GM12878 (cell line): Measurements from ENCODE around the gene SCNN1A. TPM values are rescaled to one million over a fixed set of nuclear protein-coding genes. Genes with fewer than 3 reads are reported as not detected.

Experiments
- BMI1 ChIP-seq: fragments of 450-650 bp; IDR thresholded peaks from 2 replicates; pipeline ENCODE4 v1.6.1; 2016; ENCODE audit warnings: mild to moderate bottlenecking, moderate library complexity, borderline replicate concordance
- CREB1 ChIP-seq: IDR thresholded peaks from 2 replicates; pipeline ENCODE4 v1.6.1; 2012; ENCODE audit warnings: low read depth, mild to moderate bottlenecking, inconsistent platforms
- DPF2 ChIP-seq: fragments of 450-650 bp; IDR thresholded peaks from 2 replicates; pipeline ENCODE4 v1.6.1; 2017; ENCODE audit warnings: mild to moderate bottlenecking
- EP300 ChIP-seq, 2 experiments: fragments of 150-350 bp in 1 of 2; IDR thresholded peaks; 2 replicates each; pipeline ENCODE4 v1.6.1; 2011 to 2012; ENCODE audit warnings: low read depth in 2 of 2, low read length in 2 of 2, borderline replicate concordance in 1 of 2, improper control_type of control experiment in 1 of 2, inconsistent platforms in 1 of 2; ENCODE audit not compliant: control insufficient read depth in 1 of 2
- GATAD2B ChIP-seq: fragments of 450-650 bp; conservative IDR thresholded peaks from 2 replicates; pipeline ENCODE4 v1.6.1; 2017; ENCODE audit warnings: low read depth, mild to moderate bottlenecking, moderate library complexity
- MXI1 ChIP-seq: fragments of 150-350 bp; IDR thresholded peaks from 2 replicates; pipeline ENCODE4 v1.6.1; 2011; ENCODE audit warnings: low read depth, mild to moderate bottlenecking, inconsistent platforms, low read length, improper control_type of control experiment
- NFYB ChIP-seq: IDR thresholded peaks from 2 replicates; pipeline ENCODE4 v1.6.1; 2011; ENCODE audit warnings: low read depth, mild to moderate bottlenecking, low read length, improper control_type of control experiment, moderate library complexity; ENCODE audit not compliant: insufficient read depth
- PML ChIP-seq: IDR thresholded peaks from 2 replicates; pipeline ENCODE4 v1.6.1; 2012; ENCODE audit warnings: low read length, inconsistent platforms
- SIX5 ChIP-seq: IDR thresholded peaks from 2 replicates; pipeline ENCODE4 v1.6.1; 2011; ENCODE audit warnings: mild to moderate bottlenecking, low read depth, low read length, moderate library complexity; ENCODE audit not compliant: severe bottlenecking
- SMAD1 ChIP-seq: fragments of 450-650 bp; IDR thresholded peaks from 2 replicates; pipeline ENCODE4 v1.6.1; 2018; ENCODE audit warnings: mild to moderate bottlenecking, low read depth; ENCODE audit not compliant: partially characterized antibody
- SP1 ChIP-seq: IDR thresholded peaks from one replicate; pipeline ENCODE4 v1.6.1; 2011; ENCODE audit warnings: low read depth, low read length
- WRNIP1 ChIP-seq: IDR thresholded peaks from 2 replicates; pipeline ENCODE4 v1.6.1; 2011; ENCODE audit warnings: low read depth, low read length, improper control_type of control experiment, borderline replicate concordance
- YY1 ChIP-seq: IDR thresholded peaks from 2 replicates; pipeline ENCODE4 v1.6.1; 2011; ENCODE audit warnings: low read depth, mild to moderate bottlenecking, low read length
- polyA plus RNA-seq, 11 experiments: library from polyadenylated mRNA; depleted of rRNA in 4 of 11; unstranded in 6 of 11; stranded (reverse) in 5 of 11; fragments of >200 nt; fragmentation: Nextera tagmentation in 4 of 11; fragmentation: Illumina TruSeq in 1 of 11; extraction: Ambion mirVana in 4 of 11; extraction: Trizol in 1 of 11; gene quantifications; 1 replicate in 1 of 11; 2 replicates in 10 of 11; pipeline versions ENCODE4 v1.2.1 to v1.2.3, GENCODE V29; 2011 to 2016; ENCODE audit warnings: inconsistent platforms in 2 of 11, missing spikeins in 2 of 11, low read depth in 1 of 11
- total RNA-seq, 4 experiments: library from RNA; depleted of rRNA in 3 of 4; stranded (reverse); fragments of >200 nt in 3 of 4; fragmentation: Illumina TruSeq in 1 of 4; extraction: Trizol in 1 of 4; gene quantifications; 2 replicates each; pipeline versions ENCODE4 v1.2.1 to v1.2.3, GENCODE V29; 2013 to 2021
- TF ChIP-seq, protein P1 (sequence below): IDR thresholded peaks from 2 replicates; pipeline ENCODE4 v1.6.1; 2012; ENCODE audit warnings: low read depth, low read length, improper control_type of control experiment

Gene SCNN1A
- total and polyA plus RNA-seq, 10 of the 15 experiments (the other 5 are each of a cell fraction or from before 2014, with no cell fraction given): 0.14 to 0.69 TPM; not detected in 8

- TF ChIP-seq, protein P1, sequence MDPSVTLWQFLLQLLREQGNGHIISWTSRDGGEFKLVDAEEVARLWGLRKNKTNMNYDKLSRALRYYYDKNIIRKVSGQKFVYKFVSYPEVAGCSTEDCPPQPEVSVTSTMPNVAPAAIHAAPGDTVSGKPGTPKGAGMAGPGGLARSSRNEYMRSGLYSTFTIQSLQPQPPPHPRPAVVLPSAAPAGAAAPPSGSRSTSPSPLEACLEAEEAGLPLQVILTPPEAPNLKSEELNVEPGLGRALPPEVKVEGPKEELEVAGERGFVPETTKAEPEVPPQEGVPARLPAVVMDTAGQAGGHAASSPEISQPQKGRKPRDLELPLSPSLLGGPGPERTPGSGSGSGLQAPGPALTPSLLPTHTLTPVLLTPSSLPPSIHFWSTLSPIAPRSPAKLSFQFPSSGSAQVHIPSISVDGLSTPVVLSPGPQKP: 0 out of 2 replicates have a peak, but pooled peaks have one; percentile 21
- no peak for TF ChIP-seq PML
- TF ChIP-seq CREB1: 0 out of 2 replicates have a peak, but pooled peaks have one; percentile 17
- no peak for TF ChIP-seq SP1
- 0 out of 2 replicates have a peak, but pooled peaks have one; percentile 38 for TF ChIP-seq NFYB
- peak; percentile 91 for TF ChIP-seq YY1
- TF ChIP-seq EP300 (IDR thresholded peaks at IDR 0.05; ENCODE audit: borderline replicate concordance in 1 of 2, control insufficient read depth in 1 of 2, low read depth in 2 of 2, low read length in 2 of 2): peak in 1 of 2 experiments; percentile 31; a peak in 1 of 4 replicates
- 0 out of 2 replicates have a peak, but pooled peaks have one; percentile 34 for TF ChIP-seq GATAD2B
- 0 out of 2 replicates have a peak, but pooled peaks have one; percentile 41 for TF ChIP-seq DPF2
- TF ChIP-seq MXI1: peak; percentile 81
- no peak for TF ChIP-seq BMI1
- peak; percentile 95 for TF ChIP-seq WRNIP1
- no peak for TF ChIP-seq SIX5
- TF ChIP-seq SMAD1: no peak
These were observed 48.1 kb upstream of the SCNN1A start (continued) for GRCh38 chr12:6423267-6424007.
